Measurements from ENCODE around the gene C13orf46.

C13orf46 gene

DNA sequence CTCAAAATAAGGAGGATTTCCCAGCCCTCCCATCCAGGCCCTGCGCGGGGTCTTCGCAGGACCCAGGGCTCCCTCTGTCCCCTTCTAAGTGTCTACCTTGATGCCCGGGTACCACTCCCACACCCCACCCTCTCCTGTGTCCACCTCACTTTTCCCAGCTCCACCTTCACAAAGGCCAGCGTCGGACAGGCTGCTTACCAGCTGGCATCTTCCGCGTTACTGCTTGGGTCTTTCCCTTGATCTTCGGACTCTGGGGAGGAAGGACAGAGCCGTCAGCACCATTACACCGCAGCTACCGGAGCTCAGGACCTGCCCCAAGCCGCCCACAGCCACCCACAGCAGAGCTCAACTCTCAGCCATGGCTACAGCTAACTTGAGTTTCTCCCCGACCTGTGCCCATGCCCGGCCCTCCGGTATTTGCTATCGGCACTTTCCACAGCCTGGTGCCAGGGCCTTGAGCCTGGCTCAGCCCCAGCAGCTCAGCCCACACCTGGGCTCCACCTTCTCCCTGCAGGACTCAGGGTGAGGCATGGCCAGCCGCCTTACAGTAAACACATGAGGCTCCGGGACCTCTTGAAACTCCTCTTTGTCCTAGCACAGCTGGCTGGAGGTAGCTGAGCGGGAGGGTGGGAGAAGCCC, 3.8 kb downstream of the C13orf46 start:
- no peak for DNase-seq

DNA sequence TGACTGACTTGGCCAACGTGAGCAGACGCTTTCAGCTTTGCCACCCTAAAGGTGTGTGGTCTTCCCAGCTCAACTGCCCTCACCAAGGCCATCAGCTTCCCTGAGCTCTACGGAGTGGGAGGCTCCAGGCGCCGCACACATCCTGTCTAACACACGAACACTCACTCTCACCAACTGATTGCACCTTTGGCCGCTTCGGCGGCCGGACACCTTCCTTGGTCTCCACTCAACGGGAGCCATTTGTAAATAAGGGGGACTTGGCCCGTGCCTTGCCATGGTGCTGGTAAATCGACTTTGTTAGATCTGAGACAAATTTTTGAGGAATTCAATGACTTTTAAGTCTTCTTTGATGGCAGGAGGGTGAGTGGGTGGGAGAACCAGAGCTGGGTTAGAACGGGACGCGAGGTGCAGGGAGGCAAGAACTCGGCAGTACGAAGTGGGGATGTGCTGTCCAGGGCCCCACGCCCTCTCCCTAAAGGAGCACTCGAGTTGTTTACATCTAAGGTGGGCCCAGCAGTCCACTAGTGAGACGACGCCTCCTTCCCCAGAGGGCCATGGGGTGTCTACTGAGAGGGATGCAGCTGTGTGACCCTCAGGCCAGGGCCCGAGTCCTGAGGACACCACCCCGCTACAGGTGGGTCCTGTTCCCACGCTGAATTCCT, 4.4 kb downstream of the C13orf46 start:
- DNase-seq, result no peak

DNA sequence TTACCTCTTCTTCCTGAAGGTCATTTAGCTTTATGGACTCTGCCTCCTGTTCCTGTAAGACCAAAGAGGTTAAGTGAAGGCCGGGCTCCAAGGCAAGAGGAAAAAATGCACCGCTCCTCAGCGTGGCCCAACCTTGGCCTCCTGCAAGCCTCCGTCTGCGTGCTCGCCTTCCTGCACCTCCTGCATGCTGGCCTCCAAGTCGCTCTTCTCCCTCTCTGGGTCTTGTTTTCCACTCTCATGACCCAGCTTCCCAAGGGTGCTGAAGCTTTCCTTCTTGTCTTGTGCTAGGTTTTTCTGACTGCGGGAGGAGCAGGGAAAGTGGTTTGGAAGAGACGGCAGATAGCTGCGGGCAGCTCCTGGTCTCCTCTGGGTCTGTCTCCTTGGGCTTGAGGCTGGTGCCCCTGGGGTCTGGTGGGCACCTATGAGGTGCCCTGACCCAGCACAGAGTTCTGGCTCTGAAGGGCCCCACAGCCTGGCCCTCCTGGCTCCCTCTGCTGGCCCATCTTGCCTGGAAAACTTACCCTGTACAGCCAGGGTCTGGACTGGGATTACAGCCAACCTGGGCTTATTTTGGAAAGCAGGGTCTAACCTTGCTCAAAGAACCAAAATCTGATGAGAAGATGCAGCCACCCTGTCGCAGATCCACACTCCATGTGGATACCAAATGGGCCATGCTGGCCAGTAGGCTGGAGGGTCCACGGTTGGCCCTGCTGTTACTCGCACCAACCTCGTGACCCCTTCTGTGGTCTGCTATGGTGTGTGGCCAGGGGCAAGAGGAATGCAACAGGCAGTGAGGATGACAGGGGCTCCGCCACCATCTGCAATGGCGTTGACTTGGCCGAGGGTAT, 5.2 kb downstream of the C13orf46 start:
- DNase-seq, result no peak

DNA sequence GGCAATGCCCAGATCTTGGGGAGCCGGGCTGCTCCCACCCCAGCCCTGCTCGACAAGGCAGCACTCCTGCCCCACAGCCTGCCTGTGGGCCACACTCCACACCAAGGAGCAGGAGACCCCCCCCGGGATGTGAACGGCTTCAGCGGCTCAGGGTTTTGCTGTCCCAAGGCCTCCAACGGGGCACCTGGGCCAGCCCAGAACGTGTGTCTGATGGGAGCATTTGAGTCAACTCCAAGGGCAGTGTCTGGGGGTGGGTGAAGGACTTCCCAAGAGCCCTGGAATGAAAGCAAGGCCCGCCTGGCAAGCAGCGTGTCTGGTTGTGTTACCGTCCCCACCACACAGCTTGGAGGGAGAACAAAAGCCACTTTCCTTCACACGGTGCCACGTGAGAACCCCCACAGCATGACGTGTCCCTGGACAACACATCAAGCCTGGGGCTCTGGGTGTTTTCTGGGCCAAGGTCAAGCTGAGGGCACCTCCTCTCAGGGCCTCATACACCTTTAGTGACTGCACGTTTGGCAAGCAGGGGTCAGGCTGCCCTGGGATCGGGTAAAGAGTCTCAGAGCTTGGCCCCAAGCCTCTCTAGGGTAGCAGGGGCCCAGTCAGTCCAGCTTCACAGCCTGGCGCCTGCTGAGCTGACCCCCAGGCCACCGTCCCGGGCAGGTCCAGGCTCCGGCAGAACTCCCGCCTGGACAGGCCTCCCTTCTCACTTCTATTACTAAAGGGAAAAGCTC, 6.0 kb downstream of the C13orf46 start:
- no peak for DNase-seq

DNA sequence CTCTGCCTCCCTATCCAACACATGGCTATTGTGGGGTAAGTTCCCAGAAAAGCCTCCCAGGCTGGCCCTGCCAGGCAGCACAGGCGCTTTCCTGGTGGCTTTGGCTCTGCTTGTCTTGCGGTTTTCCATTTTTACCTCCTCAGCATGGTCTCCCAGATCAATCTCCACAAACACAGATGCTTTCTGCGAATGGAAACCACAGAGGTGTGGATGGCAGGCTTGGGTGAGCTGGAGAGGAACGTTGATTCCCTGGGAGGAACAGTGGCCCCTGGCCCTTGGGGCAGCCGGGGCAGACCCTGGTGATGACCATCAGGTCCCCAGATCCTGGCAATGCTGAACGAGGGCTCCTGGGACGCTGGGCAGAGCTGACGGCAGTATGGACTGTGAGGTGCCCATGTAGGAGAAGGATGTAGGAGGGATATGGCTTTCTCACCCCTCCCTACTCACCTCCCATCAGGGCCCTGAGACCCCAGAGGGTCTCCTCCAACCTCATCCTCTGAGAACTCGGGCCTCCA, 6.6 kb downstream of the C13orf46 start:
- DNase-seq, result no peak

DNA sequence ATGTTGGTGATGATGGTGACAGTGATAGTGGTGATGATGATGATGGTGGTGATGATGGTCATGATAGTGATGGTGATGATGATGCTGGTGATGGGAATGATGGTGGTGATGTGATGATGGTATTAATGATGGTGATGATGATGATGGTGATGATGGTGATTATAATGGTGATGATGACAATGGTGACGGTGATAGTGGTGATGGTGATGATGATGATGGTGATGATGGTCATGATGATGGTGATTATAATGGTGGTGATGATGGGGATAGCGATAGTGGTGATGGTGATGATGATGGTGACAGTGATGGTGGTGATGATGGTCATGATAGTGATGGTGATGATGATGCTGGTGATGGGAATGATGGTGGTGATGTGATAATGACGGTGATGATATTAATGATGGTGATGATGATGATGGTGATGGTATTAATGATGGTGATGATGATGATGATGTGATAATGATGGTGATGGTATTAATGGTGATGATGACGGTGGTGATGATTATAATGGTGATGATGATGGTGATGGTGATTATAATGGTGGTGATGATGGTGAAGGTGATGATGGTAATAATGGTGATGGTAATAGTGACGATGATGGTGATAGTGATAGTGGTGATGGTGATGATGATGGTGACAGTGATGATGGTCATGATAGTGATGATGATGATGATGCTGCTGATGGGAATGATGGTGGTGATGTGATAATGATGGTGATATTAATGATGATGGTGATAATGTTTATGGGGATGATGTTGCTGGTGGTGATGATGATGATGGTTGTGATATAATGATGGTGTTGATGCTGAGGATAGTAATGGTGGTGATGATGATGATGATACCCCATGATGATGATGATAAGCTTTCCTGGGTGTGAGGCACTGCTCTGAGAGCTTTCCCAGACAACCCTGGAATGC, 7.7 kb downstream of the C13orf46 start:
- no peak for DNase-seq

DNA sequence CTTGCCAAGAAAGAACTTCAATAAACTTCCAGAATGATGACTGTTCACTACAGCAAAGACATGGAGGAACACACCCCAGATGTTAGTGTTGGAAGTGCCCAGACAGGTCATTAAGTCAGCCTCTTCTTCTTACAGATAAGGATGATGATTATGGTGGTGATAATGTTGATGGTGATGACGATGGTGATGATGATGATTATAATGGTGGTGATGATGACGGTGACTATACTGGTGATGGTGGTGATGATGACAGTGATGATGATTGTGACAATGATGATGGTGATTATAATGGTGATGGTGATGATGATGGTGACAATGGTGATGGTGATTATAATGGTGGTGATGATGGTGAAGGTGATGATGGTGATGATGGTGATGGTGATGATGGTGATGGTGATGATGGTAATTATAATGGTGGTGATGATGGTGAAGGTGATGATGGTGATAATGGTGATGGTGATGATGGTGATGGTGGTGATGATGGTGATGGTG, 8.4 kb downstream of the C13orf46 start:
- DNase-seq, result no peak

DNA sequence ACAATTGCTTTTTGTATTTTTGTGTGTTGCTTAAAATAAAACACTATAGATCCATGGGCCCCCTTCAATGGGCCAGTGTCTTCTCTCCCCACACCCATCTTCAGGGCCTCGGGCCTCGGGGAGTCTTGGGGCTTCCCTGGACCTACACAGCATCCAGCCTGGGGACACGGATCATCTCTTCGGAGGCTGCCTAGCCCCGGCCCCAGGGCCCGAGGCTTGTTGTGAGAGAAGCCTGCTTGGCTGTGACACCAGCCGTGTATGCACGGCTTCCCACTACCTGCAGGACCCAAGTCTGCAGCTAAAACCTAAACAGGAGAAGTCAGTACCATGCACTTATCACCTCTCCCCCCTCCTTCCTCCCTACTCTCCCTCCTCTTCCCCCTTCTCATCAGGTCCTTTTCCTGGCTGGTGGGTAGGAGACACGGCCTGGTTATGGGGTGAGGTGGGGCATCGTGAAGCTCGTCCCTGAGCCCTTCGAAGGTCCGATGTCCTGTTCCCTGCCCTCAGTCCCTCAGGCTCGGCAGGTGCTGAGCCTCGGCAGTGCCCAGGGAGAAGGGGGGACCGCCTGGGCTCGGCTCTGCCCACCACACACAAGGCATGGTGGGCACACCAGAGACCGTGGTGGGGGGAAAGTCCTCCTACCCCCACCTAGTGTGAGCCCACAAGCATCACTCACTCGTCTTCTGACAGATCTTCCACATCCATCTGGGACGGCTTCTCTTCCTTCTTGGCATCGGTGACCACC, 9.5 kb downstream of the C13orf46 start:
- no peak for DNase-seq

DNA sequence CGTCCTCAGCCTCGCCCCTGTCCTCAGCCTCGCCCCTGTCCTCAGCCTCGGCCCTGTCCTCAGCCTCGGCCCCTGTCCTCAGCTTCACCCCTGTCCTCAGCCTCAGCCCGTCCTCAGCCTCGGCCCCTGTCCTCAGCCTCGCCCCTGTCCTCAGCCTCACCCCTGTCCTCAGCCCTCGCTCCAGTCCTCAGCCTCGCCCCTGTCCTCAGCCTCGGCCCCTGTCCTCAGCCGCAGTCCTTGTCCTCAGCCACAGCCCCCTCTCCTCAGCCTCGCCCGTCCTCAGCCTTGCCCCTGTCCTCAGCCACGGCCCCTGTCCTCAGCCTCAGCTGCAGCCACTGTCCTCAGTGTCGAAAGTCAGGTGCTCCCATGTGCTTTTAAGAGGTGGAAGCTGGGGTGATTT, 10.5 kb downstream of the C13orf46 start:
- DNase-seq, result no peak

DNA sequence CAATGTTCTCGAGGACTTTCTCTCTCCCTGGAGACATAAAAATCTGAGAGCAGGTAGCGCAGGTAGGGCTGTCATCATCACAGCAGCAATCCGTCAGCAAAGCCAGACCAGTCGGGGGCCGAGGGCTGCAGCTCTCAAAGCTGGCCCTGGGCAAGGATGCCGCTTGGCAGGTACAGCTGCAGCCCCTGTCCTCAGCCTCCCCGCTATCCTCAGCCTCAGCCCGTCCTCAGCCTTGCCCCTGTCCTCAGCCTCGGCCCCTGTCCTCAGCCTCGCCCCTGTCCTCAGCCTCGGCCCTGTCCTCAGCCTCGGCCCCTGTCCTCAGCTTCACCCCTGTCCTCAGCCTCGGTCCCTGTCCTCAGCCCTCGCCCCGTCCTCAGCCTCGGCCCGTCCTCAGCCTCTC, 10.9 kb downstream of the C13orf46 start:
- DNase-seq, result no peak

DNA sequence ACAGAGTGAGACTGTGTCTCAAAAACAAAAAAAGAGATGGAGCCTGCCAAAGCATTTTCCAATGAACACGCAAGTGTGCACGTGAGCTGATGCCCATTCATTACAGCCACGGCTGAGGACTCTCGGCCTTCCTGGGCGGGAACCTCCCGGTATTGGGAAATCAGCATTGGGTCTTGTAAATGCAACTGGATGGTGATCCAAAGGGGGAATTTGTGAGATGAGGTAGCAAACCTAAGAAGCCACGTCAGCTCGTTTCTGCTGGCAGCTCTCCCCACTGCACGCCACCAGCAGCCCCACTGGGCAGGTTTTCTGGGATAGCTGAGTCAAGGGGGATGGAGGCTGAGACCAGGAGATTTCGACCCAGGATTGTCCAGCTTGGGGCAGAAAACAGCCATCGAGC, 11.5 kb downstream of the C13orf46 start:
- DNase-seq, result no peak

DNA sequence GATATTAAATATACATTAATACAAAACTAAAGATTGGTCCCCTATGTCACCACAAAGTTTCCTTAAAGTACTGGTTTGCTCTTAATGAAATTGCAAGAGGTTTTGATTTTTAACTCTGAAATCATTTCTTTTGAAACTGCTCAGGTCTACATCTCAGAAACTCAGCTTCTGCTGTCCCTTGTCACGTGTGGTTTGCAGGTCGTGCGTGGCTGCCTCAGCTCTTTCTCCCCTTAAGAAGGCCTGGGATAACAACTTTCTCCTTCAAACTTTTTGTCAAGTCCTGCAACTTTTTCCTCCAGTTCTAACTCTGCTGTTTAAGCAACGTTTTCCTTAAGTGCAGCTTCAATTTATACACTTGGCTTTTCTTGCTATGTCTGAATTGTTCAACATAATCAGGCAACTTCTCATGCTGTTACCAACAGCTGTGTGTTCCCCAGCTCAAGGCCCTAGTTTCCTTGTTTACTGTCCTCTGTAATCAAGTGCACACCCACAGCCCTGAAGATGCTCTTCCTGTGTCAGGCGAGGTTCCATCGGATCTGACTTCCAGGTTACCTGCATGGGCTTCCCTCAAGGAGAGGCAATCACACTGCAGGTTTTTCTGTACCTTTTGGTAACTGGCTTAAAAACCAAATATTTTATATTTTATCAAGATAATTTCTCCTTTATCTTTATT, 13.5 kb downstream of the C13orf46 start:
- DNase-seq, result no peak

DNA sequence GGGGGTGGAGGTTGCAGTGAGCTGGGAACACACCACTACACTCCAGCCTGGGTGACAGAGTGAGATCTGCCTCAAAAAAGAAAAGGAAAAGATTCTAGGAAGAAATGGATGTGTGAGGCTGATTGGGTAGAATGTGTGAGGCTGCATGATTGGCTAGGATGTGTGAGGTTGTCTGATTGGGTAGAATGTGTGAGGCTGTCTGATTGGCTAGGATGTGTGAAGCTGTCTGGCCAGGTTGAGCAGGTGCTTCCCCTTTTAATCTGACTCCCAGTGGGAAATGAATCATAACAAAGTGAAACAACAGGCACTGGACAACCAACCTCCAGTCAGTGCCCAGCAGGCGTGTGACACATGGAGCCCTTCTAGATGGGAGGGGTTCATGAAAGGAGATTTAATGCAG, 14.7 kb downstream of the C13orf46 start:
- no peak for DNase-seq

DNA sequence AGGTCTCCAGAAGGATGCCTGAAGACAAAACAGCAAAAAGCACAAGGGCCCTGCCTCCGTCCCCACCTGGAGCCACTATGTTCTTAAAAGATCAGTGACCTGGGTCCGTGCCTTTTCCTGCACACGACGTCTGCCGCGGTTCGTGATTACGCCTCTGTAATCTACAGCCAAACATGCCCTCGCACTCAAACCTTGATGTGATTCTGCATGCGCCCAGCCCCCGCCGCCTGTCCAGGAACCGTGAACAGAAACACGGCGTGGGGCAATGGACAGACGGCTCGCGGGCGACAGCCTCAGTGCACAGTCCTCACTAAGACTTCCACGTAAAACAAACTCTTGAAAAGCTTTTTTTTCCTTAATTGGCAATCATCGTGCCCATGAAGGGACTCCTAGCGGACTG, 15.5 kb downstream of the C13orf46 start:
- no peak for DNase-seq

DNA sequence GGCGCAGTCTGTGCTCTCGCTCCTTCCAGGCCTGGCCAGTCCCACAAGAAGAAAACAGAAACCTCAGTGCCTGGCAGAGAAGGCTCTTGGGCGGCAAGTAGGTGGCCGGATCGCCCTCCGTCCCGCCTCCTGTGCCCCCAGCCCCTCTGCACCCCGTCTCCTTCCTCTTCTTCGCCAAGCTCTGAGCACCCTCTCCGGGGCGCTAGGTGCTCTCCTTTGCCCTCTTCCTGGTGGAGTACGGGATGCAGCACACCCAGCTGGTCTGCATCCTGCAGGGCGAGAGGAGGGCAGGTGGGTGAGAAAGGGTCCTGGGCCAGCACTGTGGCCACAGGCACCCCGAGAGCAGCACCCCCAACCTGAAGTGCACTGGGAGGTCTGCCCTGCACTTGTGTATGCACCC, 17.3 kb downstream of the C13orf46 start:
- DNase-seq, result no peak

DNA sequence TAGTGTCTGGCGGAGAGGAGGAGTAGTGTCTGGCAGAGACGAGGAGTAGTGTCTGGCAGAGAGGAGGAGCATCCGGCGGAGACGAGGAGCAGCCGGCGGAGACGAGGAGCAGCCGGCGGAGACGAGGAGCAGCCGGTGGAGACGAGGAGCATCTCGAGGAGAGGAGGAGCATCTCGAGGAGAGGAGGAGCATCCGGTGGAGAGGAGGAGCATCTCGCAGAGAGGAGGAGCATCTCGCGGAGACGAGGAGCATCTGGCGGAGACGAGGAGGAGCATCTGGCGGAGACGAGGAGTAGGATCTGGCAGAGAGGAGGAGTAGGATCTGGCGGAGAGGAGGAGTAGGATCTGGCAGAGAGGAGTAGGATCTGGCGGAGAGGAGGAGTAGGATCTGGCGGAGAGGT, 18.2 kb downstream of the C13orf46 start:
- no peak for DNase-seq

DNA sequence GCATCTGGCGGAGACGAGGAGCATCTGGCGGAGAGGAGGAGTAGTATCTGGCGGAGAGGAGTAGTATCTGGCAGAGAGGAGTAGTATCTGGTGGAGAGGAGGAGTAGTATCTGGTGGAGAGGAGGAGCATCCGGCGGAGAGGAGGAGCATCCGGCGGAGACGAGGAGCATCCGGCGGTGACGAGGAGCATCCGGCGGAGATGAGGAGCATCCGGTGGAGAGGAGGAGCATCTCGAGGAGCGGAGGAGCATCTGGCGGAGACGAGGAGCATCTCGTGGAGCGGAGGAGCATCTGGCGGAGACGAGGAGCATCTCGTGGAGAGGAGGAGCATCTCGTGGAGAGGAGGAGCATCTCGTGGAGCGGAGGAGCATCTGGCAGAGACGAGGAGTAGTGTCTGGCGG, 18.6 kb downstream of the C13orf46 start:
- no peak for DNase-seq

DNA sequence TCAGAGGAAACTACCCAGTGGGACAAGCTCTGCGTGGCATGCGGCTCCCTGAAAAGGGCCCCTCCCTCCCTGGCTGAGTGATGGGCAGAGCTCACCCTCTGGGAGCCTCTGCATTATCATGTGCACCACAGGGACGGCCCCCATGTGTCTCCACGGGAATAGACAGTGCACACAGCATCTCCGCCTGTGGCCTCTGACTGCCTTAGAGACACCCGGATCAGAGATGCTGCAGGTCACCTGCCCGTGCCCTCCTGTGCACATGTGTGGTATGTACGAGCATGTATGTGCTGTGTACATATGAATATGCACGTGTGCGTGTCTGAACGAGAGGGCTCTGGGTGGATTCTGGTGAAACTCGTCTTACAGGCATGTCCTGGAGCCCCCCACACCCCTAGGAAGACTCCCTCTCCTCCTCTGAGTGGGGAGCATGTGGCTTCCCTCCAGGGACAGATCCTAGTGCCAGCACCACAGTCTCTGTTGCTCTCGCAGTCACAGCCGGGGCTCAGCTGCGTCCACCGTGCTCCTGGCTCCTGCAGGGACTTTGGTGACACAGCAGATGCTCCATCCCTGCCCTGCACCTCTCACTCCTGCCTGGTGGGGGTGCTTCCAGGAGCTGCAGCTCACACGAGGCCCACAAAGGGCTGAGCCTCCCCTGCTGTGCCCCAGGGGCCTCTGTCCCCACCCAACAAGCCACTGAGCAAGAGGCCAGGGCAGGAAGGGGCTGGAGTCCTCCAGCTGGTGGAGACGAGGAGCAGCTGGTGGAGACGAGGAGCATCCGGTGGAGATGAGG, 19.6 kb downstream of the C13orf46 start:
- DNase-seq, result no peak

DNA sequence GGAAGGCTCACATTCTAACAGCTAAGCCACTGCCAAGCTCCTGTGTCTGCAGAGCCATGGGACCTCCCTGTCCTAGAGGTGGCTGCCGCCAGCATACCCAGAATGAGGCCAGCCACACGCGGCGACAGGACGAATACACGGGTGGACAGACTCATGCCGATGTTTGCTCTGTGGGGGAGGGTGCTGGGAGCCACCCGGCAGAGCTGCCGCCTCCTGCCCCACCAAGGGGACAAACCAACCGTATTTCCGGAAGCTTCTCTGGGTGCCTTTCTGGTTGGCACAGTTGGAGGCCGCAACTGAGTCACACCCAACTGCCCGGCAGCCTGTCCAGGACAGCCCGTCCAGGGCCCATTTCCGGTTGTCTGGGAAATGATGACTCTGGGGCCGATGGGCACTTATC, 20.3 kb downstream of the C13orf46 start:
- no peak for DNase-seq

Measured in fibroblast of skin of right quadriceps (primary cell).